ENCODE data around the gene LTK.

The LTK gene

GRCh38 chr15:41498657-41499056 lies 15.0 kb downstream of the LTK start:
- no peak for DNase-seq (ENCODE audit: low read depth)

- no peak for DNase-seq (ENCODE audit: low read depth)
Observed at GRCh38 chr15:41495736-41496599, 17.7 kb downstream of the LTK start.

DNA sequence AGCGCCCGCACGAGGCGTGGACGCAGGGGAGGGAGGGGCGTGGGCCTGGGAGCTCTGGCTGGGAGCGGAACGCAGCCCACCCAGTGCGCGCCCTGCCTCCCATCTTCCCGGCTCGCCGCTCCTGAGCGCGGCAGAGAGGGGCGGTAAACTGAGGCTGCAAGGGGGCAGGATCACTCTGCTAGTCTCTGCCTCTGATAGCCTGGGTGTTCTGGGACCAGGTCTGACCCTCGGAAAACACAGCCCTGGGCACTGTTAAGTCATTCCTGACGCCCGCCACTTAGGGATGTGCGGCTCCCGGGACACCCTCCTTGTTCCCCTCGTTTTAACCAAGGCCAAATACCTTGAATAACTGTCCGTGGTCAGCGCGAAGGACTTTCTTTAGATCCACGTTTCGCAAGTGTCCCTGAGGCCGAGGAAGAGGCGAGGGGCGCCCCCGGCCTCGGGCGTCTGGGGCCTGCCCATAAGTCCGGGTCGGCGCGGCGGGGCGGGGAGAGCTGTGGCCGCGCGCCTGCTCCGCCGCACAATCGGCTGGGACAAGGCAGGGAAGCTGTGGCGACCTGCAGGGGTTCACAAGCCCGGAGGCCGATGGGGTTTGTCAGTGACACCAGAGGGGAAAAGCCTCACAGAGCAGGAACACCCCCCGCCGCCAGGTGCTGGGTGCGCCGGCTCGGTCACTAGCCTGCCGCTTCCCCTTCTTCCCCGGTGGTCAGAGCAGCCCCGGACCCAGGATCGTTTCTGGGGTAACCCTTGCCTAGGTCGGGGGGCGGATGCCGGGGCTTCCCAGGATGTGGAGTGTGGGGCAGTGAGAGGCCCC lies 18.5 kb downstream of the LTK start:
- DNase-seq (ENCODE audit: low read depth), result no peak

GRCh38 chr15:41494190-41494921 lies 19.3 kb downstream of the LTK start:
- no peak for DNase-seq (ENCODE audit: low read depth)

GRCh38 chr15:41493902-41494189 lies 19.8 kb downstream of the LTK start:
- DNase-seq (ENCODE audit: low read depth), result no peak

DNA sequence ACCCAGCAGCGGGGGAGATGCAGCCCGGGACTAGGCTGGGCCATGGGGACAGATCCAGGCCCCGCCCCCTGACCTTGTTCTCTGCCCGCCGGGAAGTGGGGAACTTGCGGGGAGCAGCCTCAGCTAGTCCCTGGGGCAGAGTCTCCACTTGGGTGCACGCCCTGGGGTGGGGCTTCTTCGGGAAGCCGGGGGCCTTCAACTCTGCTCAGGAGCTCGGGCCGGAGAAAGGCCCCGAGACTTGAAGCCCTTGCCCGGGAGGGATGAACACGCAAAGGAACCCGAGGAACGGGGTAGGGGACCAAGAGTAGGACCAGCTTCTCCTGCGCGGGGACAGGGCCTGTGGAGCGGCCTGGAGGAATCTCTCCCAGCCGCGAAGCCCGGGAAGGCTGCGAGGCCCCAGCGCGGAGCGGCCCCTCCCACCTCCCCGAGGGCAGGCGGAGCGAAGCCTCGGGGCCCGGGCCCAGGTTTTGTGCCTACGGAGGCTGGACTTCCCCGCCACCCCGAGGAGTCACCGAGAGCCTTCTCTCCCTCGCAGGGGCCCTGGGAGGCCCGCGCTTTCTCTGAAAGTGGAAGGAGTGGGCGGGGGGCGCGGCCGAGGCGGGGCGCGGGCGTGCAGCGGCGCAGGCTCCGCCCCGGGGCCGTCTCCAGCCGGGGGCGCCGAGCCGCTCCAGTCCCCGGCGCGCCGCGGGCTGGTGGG lies 20.3 kb downstream of the LTK start, which contains the start of gene ITPKA:
Gene ITPKA (plus strand): TSS at position 670 of the 697 bp plus-strand sequence. CDS start 54 bp downstream, outside the sequence.
- DNase-seq (ENCODE audit: low read depth), result peak; percentile 71

- no peak for DNase-seq (ENCODE audit: low read depth)
Observed at GRCh38 chr15:41492597-41493204, 20.9 kb downstream of the LTK start.

GRCh38 chr15:41491889-41492288 lies 21.7 kb downstream of the LTK start:
- DNase-seq (ENCODE audit: low read depth), result no peak

DNA sequence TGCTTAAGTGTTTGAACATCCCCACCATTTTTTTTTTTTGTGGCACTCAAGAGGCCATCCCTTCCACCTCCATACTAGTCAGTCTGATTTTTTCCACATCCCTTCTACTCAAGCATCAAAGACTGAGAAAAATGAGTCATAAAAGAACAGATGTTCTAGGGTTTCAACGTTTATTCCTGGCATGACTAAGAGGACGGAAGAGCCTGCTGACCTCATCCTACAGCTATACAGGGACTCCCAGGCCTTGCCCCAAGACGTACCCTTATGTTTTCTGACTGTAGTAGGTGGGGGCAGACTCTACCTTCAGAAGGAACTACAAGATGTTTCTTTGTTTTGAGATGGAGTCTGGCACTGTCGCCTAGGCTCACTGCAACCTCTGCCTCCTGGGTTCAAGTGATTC lies 23.3 kb downstream of the LTK start:
- DNase-seq (ENCODE audit: low read depth), result peak; percentile 95

DNA sequence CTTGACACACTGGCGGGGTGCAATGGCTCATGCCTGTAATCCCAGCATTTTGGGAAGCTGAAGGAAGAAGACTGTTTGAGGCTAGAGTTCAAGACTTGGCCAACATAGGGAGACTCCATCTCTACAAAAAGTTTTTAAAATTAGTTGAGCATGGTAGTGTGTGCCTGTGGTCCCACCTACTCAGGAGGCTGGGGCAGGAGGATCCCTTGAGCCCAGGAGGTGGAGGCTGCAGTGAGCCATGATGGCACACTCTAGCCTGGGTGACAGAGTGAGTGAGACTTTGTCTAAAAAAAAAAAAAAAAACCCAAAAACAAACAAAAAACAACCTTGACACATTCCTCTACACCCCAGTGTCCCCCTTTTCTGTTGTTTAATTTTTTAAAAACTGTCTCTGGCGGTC lies 24.0 kb downstream of the LTK start:
- DNase-seq (ENCODE audit: low read depth), result no peak

DNA sequence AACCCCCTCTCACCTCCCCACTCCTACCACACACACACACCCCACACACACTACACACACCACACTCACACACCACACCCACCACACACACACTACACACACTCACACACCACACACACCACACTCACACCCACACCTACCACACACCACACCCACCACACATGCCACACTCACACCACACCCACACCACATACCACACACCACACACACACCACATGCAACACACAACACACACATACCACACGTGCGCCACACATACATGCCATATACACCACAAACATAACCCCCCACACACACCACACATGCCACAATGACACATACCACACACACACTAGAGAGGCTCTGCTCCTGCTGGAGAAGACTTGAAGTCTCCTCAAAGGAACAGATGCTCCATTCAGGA lies 25.8 kb downstream of the LTK start:
- DNase-seq (ENCODE audit: low read depth), result no peak

GRCh38 chr15:41487381-41487780 lies 26.2 kb downstream of the LTK start:
- DNase-seq (ENCODE audit: low read depth), result no peak

GRCh38 chr15:41486286-41486685 lies 27.3 kb downstream of the LTK start:
- DNase-seq (ENCODE audit: low read depth), result no peak

DNA sequence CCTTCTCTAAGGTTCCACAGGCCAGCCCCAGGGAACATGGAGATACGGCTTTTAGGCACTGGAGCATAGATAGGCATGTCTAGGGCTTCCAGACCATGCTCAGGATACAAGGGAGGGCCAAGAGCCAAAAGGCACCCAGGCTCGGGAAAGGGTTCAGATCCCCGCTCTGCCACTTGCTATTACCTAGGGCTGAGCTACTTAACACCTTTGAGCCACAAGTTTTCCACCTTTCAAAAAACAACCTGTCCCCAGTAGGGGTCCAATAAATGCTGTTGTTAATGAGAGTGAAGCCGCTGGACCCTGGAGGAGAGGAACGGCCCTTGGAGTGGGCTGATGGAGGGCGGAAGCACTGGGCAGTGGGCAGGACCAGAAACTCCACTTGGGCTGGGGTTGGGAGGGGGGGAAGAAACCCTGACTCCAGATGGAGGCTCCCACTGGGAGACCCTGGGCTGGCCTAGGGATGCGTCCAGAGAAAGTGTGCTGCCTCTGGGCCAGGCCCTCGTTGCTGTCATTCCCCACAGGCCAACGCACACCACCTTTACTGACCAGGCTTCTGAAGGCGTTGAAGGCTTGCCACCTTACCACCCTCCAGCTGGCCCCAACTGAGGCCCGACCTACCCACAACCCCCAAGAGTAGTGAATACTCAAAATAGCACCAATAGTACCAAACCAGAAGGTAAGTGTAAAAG lies 28.5 kb downstream of the LTK start:
- no peak for DNase-seq (ENCODE audit: low read depth)

DNA sequence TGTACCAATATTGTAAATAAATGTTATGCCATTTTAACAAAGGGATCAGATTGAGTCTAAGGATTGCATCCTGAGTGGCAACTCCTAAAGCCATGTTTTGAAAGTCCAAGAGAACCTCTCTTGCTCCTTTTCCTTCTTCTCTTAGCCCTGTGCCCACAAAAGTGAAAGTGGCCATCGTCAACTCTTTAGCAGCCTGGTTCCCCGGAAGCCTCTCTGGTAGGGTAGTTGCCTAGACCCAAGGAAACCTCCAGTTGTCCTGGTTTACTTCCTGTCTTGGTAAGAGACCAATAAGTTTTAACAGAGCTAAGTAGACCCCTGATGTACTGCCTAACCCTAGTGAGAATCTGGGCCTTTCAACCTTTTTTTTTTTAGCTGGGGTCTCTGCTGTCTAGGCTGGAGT lies 30.1 kb downstream of the LTK start:
- no peak for DNase-seq (ENCODE audit: low read depth)

- no peak for DNase-seq (ENCODE audit: low read depth)
Observed at GRCh38 chr15:41483115-41483514, 30.5 kb downstream of the LTK start.

DNA sequence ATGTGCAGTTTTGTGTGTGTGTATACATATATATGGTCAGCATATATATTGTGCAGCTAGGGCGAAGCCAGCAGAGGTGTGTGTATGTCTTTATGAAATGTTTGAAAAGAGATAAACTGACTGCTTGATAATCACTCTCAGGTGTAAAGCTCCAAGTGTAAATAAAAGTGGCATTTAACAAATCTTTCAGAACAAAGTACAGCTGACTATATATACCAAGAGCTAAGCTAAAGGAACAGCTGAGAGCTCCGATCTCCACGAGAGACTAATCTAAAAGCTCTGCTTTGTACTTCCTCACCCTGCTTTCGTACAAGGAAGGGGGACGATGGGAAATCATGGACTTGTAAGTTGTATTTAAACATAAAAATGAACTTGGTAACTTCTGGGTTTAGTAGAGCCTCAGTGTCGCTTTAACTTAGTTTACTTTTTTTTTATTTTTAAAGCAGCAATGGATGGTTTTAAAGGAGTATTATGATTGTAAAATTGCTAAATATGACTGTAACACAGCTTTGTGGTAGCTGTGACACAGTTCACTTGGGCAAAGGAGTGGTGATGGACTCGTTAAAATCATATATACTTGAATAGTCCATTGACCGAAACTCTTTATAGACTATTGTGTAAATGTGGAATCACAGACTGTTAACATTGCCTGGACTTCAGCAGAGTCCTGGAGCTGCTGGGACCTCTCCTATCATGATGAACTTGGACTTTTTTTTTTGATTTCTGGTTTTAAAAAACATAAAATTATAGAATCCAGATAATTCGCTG lies 31.3 kb downstream of the LTK start:
- DNase-seq (ENCODE audit: low read depth), result no peak

GRCh38 chr15:41480396-41481140 lies 33.1 kb downstream of the LTK start:
- no peak for DNase-seq (ENCODE audit: low read depth)

DNA sequence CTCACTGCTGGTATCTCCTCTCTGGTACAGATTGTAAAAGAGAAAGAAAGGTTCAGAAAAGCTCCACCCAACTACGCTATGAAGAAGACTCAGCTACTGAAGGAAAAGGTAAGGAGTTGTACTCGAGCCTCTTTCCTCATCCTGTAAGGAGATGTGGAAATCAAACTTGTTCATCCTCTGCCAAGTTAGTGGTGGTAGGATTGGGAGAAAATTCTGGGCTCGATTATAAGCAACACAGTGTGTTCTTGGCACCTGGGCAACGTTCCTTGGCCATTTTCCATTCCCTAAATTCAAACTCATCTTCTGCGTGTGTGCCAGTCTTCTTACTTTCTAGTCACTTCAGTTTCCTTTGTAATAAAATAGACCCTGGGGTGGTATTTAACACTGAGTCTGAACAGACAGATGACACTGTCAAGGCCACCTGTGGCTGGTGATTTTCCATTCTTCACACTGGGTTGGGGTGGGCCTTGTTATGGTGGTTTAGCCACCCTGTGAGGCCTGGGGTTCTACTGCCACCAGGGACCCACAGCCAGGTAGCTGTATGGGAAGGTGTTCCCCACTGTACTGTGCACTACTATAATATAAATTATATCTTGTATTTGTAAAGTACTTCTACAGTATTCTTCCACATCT lies 37.1 kb downstream of the LTK start:
- no peak for DNase-seq (ENCODE audit: low read depth)

Measured in EH (cell line).